OCI-LY1 (cell line): Measurements from ENCODE around the gene RAI2.

Source experiments
- CTCF ChIP-seq: fragments of 200-600 bp; sonication (generic), shearing (Covaris generic); IDR thresholded peaks from 2 replicates; pipeline ENCODE4 v1.5.1; 2017; ENCODE audit warnings: mild to moderate bottlenecking, antibody characterized with exemption, low read length, moderate library complexity, mixed read lengths
- EZH2 ChIP-seq: fragments of 200-600 bp; sonication (generic), shearing (Covaris generic); IDR thresholded peaks from 2 replicates; pipeline ENCODE4 v1.8.0; 2017; ENCODE audit warnings: borderline replicate concordance, mixed run types, mild to moderate bottlenecking, antibody characterized with exemption, low read length, moderate library complexity, mixed read lengths

- TF ChIP-seq CTCF (no peak), EZH2 (no peak)
Observed at GRCh38 chrX:17779434-17779833, 81.7 kb downstream of the RAI2 start.
